Fibroblast of lung (primary cell): ENCODE results near the gene ARIH2. TPM values are rescaled to one million over a fixed set of nuclear protein-coding genes. Genes with fewer than 3 reads are reported as not detected.

Experiments used
- DNase-seq, 2 donors: peaks; one replicate each; pipeline versions ENCODE4 v3.0.0 to v3.0.0-alpha.2; 2010; ENCODE audit warnings: low read depth in 2 of 2
- H2AFZ ChIP-seq: 2 replicates; pipeline ENCODE4 v1.5.1; 2012; ENCODE audit warnings: low read length, control low read depth, inconsistent platforms
- H3K27ac ChIP-seq: 2 replicates; pipeline ENCODE4 v1.5.1; 2011; ENCODE audit warnings: low read length, control low read depth; ENCODE audit not compliant: insufficient read depth
- H3K27me3 ChIP-seq: 2 replicates; pipeline ENCODE4 v1.5.1; 2011; ENCODE audit warnings: mild to moderate bottlenecking, low read length; ENCODE audit not compliant: control insufficient read depth, insufficient read depth
- H3K36me3 ChIP-seq: 2 replicates; pipeline ENCODE4 v1.5.1; 2011; ENCODE audit warnings: low read length; ENCODE audit not compliant: control insufficient read depth, insufficient read depth
- H3K4me1 ChIP-seq: 2 replicates; pipeline ENCODE4 v1.5.1; 2011; ENCODE audit warnings: low read length; ENCODE audit not compliant: control insufficient read depth, insufficient read depth; ENCODE audit errors: extremely low read depth
- H3K4me2 ChIP-seq: 2 replicates; pipeline ENCODE4 v1.5.1; 2011; ENCODE audit warnings: low read length, control low read depth; ENCODE audit not compliant: insufficient read depth; ENCODE audit errors: extremely low read depth
- H3K4me3 ChIP-seq, 4 experiments: fragments of 200-600 bp in 1 of 4; sonication (generic) in 1 of 4; replicated peaks in 1 of 4; 2 replicates each; pipeline ENCODE4 v1.5.1; 2011 to 2016; ENCODE audit warnings: low read length in 4 of 4, low read depth in 3 of 4, mild to moderate bottlenecking in 3 of 4, control low read depth in 2 of 4, inconsistent platforms in 1 of 4, mixed read lengths in 1 of 4; ENCODE audit not compliant: insufficient read depth in 1 of 4; ENCODE audit errors: control extremely low read depth in 1 of 4
- H3K79me2 ChIP-seq: 2 replicates; pipeline ENCODE4 v1.5.1; 2012; ENCODE audit warnings: mild to moderate bottlenecking, low read length, inconsistent platforms; ENCODE audit not compliant: control insufficient read depth, insufficient read depth
- H3K9ac ChIP-seq: 2 replicates; pipeline ENCODE4 v1.5.1; 2011; ENCODE audit warnings: mild to moderate bottlenecking, low read length, control low read depth; ENCODE audit not compliant: insufficient read depth
- H3K9me3 ChIP-seq: 2 replicates; pipeline ENCODE4 v1.5.1; 2012; ENCODE audit warnings: low read depth, low read length; ENCODE audit not compliant: control insufficient read depth, insufficient read depth
- H4K20me1 ChIP-seq: 2 replicates; pipeline ENCODE4 v1.5.1; 2011; ENCODE audit warnings: low read length; ENCODE audit not compliant: control insufficient read depth, insufficient read depth; ENCODE audit errors: extremely low read depth
- EZH2 ChIP-seq: IDR thresholded peaks from 2 replicates; pipeline ENCODE4 v1.5.1; 2012; ENCODE audit warnings: low read length, control low read depth, mild to moderate bottlenecking; ENCODE audit errors: missing control alignments
- polyA plus RNA-seq, 2 donors: library from polyadenylated mRNA; depleted of rRNA in 1 of 2; stranded (reverse) in 1 of 2; unstranded in 1 of 2; fragments of >200 nt; gene quantifications; 2 replicates each; pipeline ENCODE4 v1.2.1, GENCODE V29; 2011 to 2012; ENCODE audit warnings: missing spikeins in 1 of 2
- total RNA-seq: library from RNA; depleted of rRNA; stranded (reverse); fragments of >200 nt; gene quantifications from 2 replicates; pipeline ENCODE4 v1.2.1, GENCODE V29; 2014
- TF ChIP-seq, protein P1 (sequence below), 2 donors: IDR thresholded peaks in 1 of 2; conservative IDR thresholded peaks in 1 of 2; 1 replicate in 1 of 2; 2 replicates in 1 of 2; pipeline ENCODE4 v1.5.1; 2011 to 2012; ENCODE audit warnings: low read length in 2 of 2, control low read depth in 1 of 2, inconsistent platforms in 1 of 2, low read depth in 1 of 2, mild to moderate bottlenecking in 1 of 2

Gene ARIH2
- total and polyA plus RNA-seq, 2 donors (not counting 1 experiment from before 2014, with no cell fraction given): 71.4 to 91.7 TPM

DNA sequence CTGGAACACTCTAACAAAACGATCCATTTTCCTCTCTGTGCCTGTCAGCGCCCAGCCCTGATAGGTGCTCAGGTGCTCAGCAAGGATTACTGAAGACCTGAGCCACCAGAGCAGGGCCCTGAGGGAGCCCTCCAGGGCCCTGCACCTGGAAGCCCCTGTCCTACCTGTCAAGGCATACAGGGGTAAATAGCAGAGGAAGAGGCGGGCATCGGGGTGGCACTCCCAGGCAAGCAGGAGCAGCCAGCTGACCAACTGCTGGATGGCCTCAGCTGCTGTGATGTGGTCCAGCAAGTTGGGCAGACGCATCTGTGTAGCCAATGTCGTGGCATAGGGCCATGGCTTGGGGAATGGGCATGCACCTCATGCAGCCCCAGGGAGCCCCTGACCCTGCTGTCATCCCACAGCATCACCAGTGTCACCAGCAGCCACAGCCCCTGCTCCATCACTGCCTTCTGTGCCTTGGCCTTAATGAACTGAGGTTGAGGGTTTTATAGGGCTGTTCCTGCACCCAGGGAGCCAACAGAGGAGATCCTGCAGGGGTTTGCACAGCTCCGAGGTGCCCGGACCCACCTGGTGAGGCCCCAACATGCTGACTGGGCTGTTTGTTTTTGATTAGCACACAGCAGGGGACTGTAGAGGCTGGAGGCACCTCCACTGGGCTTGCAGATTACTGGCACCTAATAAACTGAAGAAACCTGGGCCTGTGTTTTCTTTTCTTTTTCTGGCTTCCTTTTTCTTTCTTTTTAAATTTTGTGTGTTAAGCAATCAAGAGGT lies 80.6 kb downstream of the ARIH2 start:
- no peaks in the 10 kb centered on the region for H3K36me3 ChIP-seq
- no peaks in the 10 kb centered on the region for H3K27me3 ChIP-seq
- H2AFZ ChIP-seq: no peak overlapping the region
- H3K4me2 ChIP-seq: no peak overlapping the region
- no peaks in the 10 kb centered on the region for H4K20me1 ChIP-seq
- no peaks in the 10 kb centered on the region for H3K4me1 ChIP-seq
- DNase-seq: no peak
- no peak for TF ChIP-seq EZH2
- TF ChIP-seq, protein P1, sequence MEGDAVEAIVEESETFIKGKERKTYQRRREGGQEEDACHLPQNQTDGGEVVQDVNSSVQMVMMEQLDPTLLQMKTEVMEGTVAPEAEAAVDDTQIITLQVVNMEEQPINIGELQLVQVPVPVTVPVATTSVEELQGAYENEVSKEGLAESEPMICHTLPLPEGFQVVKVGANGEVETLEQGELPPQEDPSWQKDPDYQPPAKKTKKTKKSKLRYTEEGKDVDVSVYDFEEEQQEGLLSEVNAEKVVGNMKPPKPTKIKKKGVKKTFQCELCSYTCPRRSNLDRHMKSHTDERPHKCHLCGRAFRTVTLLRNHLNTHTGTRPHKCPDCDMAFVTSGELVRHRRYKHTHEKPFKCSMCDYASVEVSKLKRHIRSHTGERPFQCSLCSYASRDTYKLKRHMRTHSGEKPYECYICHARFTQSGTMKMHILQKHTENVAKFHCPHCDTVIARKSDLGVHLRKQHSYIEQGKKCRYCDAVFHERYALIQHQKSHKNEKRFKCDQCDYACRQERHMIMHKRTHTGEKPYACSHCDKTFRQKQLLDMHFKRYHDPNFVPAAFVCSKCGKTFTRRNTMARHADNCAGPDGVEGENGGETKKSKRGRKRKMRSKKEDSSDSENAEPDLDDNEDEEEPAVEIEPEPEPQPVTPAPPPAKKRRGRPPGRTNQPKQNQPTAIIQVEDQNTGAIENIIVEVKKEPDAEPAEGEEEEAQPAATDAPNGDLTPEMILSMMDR (conservative IDR thresholded peaks at IDR 0.05 in 1 of 2, IDR thresholded peaks at IDR 0.05 in 1 of 2; ENCODE audit: low read depth in 1 of 2, low read length in 2 of 2): no peak
- H3K9ac ChIP-seq: no peak overlapping the region
- no peak overlapping the region for H3K4me3 ChIP-seq
- H3K9me3 ChIP-seq: no peaks in the 10 kb centered on the region
- no peaks in the 10 kb centered on the region for H3K79me2 ChIP-seq
- H3K27ac ChIP-seq: no peak overlapping the region

- H3K4me2 ChIP-seq: no peak overlapping the region
- H3K9me3 ChIP-seq: no peaks in the 10 kb centered on the region
- H3K9ac ChIP-seq: no peak overlapping the region
- no peaks in the 10 kb centered on the region for H4K20me1 ChIP-seq
- no peaks in the 10 kb centered on the region for H3K79me2 ChIP-seq
- no peak overlapping the region for H2AFZ ChIP-seq
- peaks cover under 1% of the 10 kb centered on the region for H3K4me1 ChIP-seq
- DNase-seq: no peak
- peaks cover 3% of the 10 kb centered on the region for H3K36me3 ChIP-seq
- H3K27me3 ChIP-seq: no peaks in the 10 kb centered on the region
- H3K4me3 ChIP-seq: no peak overlapping the region
- no peak for TF ChIP-seq EZH2
- TF ChIP-seq, protein P1 (conservative IDR thresholded peaks at IDR 0.05 in 1 of 2, IDR thresholded peaks at IDR 0.05 in 1 of 2; ENCODE audit: low read depth in 1 of 2, low read length in 2 of 2): no peak
- no peak overlapping the region for H3K27ac ChIP-seq
These were observed 82.5 kb downstream of the ARIH2 start for GRCh38 chr3:49001155-49001554.

DNA sequence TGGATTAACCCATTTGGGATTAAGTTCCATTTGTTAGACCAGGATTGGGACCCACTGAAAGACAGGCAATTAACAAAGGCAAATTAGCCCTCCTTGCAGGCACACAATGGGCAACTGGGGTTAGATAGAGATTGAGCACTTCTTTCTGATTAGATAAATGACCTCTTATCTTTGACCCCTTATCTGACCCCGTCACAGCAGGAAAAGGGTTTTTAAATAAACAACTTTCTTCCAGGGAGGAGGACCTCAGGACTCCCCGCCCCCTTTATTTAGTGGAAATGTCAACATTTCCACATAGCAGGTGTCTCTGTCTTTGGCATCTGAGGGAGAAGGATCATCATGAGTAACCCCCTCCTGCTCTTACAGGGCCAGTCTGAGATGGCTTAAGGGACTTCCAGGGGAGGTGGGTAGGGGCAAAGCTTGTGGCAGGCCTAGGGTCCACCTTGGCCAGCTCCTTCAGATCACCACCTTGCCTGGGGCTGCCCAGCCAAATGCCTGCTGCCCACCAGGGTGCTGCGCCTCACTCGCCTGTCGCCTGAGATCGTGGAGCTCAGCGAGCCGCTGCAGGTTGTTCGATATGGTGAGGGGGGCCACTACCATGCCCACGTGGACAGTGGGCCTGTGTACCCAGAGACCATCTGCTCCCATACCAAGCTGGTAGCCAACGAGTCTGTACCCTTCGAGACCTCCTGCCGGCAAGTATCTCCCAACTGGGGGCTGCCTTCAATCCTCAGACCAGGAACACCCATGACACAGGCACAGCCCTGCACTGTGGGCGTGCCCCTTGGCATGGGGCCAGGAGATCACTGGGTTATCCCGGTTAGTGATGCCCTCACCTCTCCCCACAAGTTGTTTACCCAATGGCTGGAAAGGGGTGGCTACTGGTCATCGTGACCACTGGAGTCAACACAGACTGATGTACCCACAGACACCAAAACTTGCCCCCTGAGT lies 86.0 kb downstream of the ARIH2 start:
- no peak for DNase-seq
- no peak for TF ChIP-seq EZH2
- TF ChIP-seq, protein P1 (conservative IDR thresholded peaks at IDR 0.05 in 1 of 2, IDR thresholded peaks at IDR 0.05 in 1 of 2; ENCODE audit: low read depth in 1 of 2, low read length in 2 of 2): no peak
- H2AFZ ChIP-seq: no peak overlapping the region
- H3K4me2 ChIP-seq: no peak overlapping the region
- H4K20me1 ChIP-seq: no peaks in the 10 kb centered on the region
- no peak overlapping the region for H3K27ac ChIP-seq
- H3K9me3 ChIP-seq: no peaks in the 10 kb centered on the region
- no peak overlapping the region for H3K9ac ChIP-seq
- H3K4me1 ChIP-seq: peaks cover 4% of the 10 kb centered on the region
- H3K36me3 ChIP-seq: peaks cover 3% of the 10 kb centered on the region
- peaks cover 14% of the 10 kb centered on the region for H3K79me2 ChIP-seq
- H3K27me3 ChIP-seq: no peaks in the 10 kb centered on the region
- no peak overlapping the region for H3K4me3 ChIP-seq
